CD14-positive monocyte (primary cell): ENCODE results near the gene GSE1. TPM values are rescaled to one million over a fixed set of nuclear protein-coding genes. Genes with fewer than 3 reads are reported as not detected.

Experiments used
- DNase-seq, 3 donors: peaks; one replicate each; pipeline ENCODE4 v3.0.0-alpha.2; 2011 to 2022
- H2AFZ ChIP-seq: 2 replicates; pipeline ENCODE4 v1.6.0; 2012; ENCODE audit warnings: mild to moderate bottlenecking, low read depth, low read length, inconsistent platforms; ENCODE audit not compliant: insufficient read depth, poor library complexity, severe bottlenecking
- H3K27ac ChIP-seq, 2 donors: 1 replicate in 1 of 2; 2 replicates in 1 of 2; pipeline ENCODE4 v1.5.1; 2012 to 2013; ENCODE audit warnings: low read length in 2 of 2, control low read depth in 1 of 2, inconsistent platforms in 1 of 2, low read depth in 1 of 2, mild to moderate bottlenecking in 1 of 2
- H3K27me3 ChIP-seq, 2 donors: one replicate each; pipeline versions ENCODE4 v1.6.0 to v1.6.1; 2011 to 2013; ENCODE audit warnings: low read length in 2 of 2; ENCODE audit not compliant: control insufficient read depth in 2 of 2, insufficient read depth in 2 of 2
- H3K36me3 ChIP-seq, 2 donors: replicated peaks in 1 of 2; 1 replicate in 1 of 2; 2 replicates in 1 of 2; pipeline versions ENCODE4 v1.5.1 to v1.6.1; 2012 to 2013; ENCODE audit warnings: low read length in 2 of 2, control low read depth in 1 of 2, inconsistent platforms in 1 of 2, mild to moderate bottlenecking in 1 of 2; ENCODE audit not compliant: insufficient read depth in 2 of 2, control insufficient read depth in 1 of 2
- H3K4me1 ChIP-seq, 2 donors: 1 replicate in 1 of 2; 2 replicates in 1 of 2; pipeline versions ENCODE4 v1.5.1 to v1.6.1; 2012 to 2013; ENCODE audit warnings: low read length in 2 of 2, control low read depth in 1 of 2, inconsistent platforms in 1 of 2, mild to moderate bottlenecking in 1 of 2, moderate library complexity in 1 of 2; ENCODE audit not compliant: insufficient read depth in 2 of 2, control insufficient read depth in 1 of 2
- H3K4me2 ChIP-seq: replicated peaks from 2 replicates; pipeline ENCODE3; 2012; ENCODE audit warnings: low read length, moderate library complexity, mild to moderate bottlenecking; ENCODE audit not compliant: poor library complexity, severe bottlenecking; ENCODE audit errors: extremely low read depth
- H3K4me3 ChIP-seq, 3 experiments: fragments of 200-600 bp in 1 of 3; sonication (generic) in 1 of 3; replicated peaks in 1 of 3; 1 replicate in 2 of 3; 2 replicates in 1 of 3; pipeline ENCODE4 v1.5.1; 2011 to 2013; ENCODE audit warnings: low read length in 3 of 3, mild to moderate bottlenecking in 3 of 3, control low read depth in 2 of 3, low read depth in 2 of 3, inconsistent platforms in 1 of 3, moderate library complexity in 1 of 3
- H3K79me2 ChIP-seq: 2 replicates; pipeline ENCODE4 v1.6.0; 2012; ENCODE audit warnings: mild to moderate bottlenecking, control low read depth, inconsistent platforms, low read length, moderate library complexity; ENCODE audit not compliant: insufficient read depth
- H3K9ac ChIP-seq: 2 replicates; pipeline ENCODE4 v1.6.0; 2017; ENCODE audit warnings: low read length, mild to moderate bottlenecking; ENCODE audit not compliant: insufficient read depth, poor library complexity, severe bottlenecking
- H3K9me3 ChIP-seq, 2 donors: replicated peaks in 1 of 2; 1 replicate in 1 of 2; 2 replicates in 1 of 2; pipeline versions ENCODE4 v1.5.1 to v1.6.1; 2012 to 2013; ENCODE audit warnings: low read length in 2 of 2, control low read depth in 1 of 2; ENCODE audit not compliant: control insufficient read depth in 1 of 2, insufficient read depth in 1 of 2
- H4K20me1 ChIP-seq: 2 replicates; pipeline ENCODE4 v1.6.0; 2012; ENCODE audit warnings: mild to moderate bottlenecking, low read length, control low read depth, moderate library complexity; ENCODE audit not compliant: insufficient read depth
- H3K27ac Mint-ChIP-seq, 7 donors: one replicate each; pipeline ENCODE4 v1.8.0; 2020; ENCODE audit warnings: mild to moderate bottlenecking in 7 of 7, mixed read lengths in 7 of 7, moderate library complexity in 6 of 7, inconsistent platforms in 2 of 7
- H3K27me3 Mint-ChIP-seq, 3 donors: one replicate each; pipeline ENCODE4 v1.8.0; 2021 to 2022; ENCODE audit warnings: low read depth in 3 of 3, mild to moderate bottlenecking in 3 of 3, mixed read lengths in 3 of 3, moderate library complexity in 3 of 3, inconsistent platforms in 1 of 3
- H3K36me3 Mint-ChIP-seq, 2 donors: one replicate each; pipeline ENCODE4 v1.8.0; 2020; ENCODE audit warnings: mixed read lengths in 2 of 2, inconsistent platforms in 1 of 2, mild to moderate bottlenecking in 1 of 2
- H3K4me1 Mint-ChIP-seq: one replicate; pipeline ENCODE4 v1.8.0; 2020; ENCODE audit warnings: mild to moderate bottlenecking, mixed read lengths
- H3K4me3 Mint-ChIP-seq, 2 donors: one replicate each; pipeline ENCODE4 v1.8.0; 2020; ENCODE audit warnings: mild to moderate bottlenecking in 2 of 2, mixed read lengths in 2 of 2, moderate library complexity in 1 of 2
- H3K9me3 Mint-ChIP-seq, 7 donors: one replicate each; pipeline ENCODE4 v1.8.0; 2020 to 2022; ENCODE audit warnings: mixed read lengths in 7 of 7, mild to moderate bottlenecking in 6 of 7, moderate library complexity in 6 of 7, inconsistent platforms in 2 of 7
- CTCF ChIP-seq: fragments of 200-600 bp; IDR thresholded peaks from one replicate; pipeline ENCODE4 v1.8.0; 2022; ENCODE audit warnings: antibody characterized with exemption, mild to moderate bottlenecking
- WGBS: methylation state at CpG from one replicate; pipeline ENCODE4 v1.1.5; 2013; ENCODE audit warnings: missing lambda C conversion rate; ENCODE audit not compliant: insufficient coverage; 5-methylcytosine and 5-hydroxymethylcytosine counted together
- intact Hi-C, 2 donors: fragments of 100-400 bp; cut with micrococcal nuclease; formaldehyde crosslinking; loops; one replicate each; pipeline versions ENCODE4 v1.15.0 to v1.15.1; 2023
- polyA plus RNA-seq, 3 donors: library from polyadenylated mRNA; depleted of rRNA in 1 of 3; unstranded in 2 of 3; stranded (reverse) in 1 of 3; fragments of 300-500 nt in 2 of 3; fragments of >200 nt in 1 of 3; fragmentation: Illumina TruSeq in 2 of 3; gene quantifications; 1 replicate in 2 of 3; 2 replicates in 1 of 3; pipeline ENCODE4 v1.2.3, GENCODE V29; 2012 to 2021

The GSE1 gene
- polyA plus RNA-seq, 3 donors, result 0.67 to 38.9 (median 0.86) TPM

GRCh38 chr16:85681255-85681654 is 68.1 kb downstream of the GSE1 start:
- Mint-ChIP-seq H3K27me3 (peaks cover 0 to 1% (median 0%) of the 10 kb centered on the region in 3 donors), H3K36me3 (peaks cover 23 to 64% of the 10 kb centered on the region in 2 donors), H3K4me1 (no peaks in the 10 kb centered on the region), H3K27ac (peak overlapping the region in 1 of 7 donors; percentile 3), H3K4me3 (no peak overlapping the region), H3K9me3 (no peaks in the 10 kb centered on the region)
- Histone ChIP-seq H3K36me3 (peaks cover 6 to 43% of the 10 kb centered on the region in 2 donors), H3K9ac (no peak overlapping the region), H3K9me3 (no peaks in the 10 kb centered on the region), H2AFZ (no peak overlapping the region), H4K20me1 (no peaks in the 10 kb centered on the region), H3K4me3 (no peak overlapping the region), H3K4me1 (no peaks in the 10 kb centered on the region), H3K27me3 (no peaks in the 10 kb centered on the region), H3K27ac (no peak overlapping the region), H3K79me2 (peaks cover 5% of the 10 kb centered on the region), H3K4me2 (no peak overlapping the region)
- no peak for DNase-seq
- 92% methylated on average over 6 of the region's 8 CpGs for WGBS
- intact Hi-C loops, result no loop called here
- no peak for TF ChIP-seq CTCF

- H3K27me3 Mint-ChIP-seq, result peaks cover 0 to 3% (median 0%) of the 10 kb centered on the region in 3 donors
- TF ChIP-seq CTCF, result no peak
- 95% methylated on average over 9 of the region's 9 CpGs for WGBS
These were observed 69.4 kb downstream of the GSE1 start for GRCh38 chr16:85682516-85682915.

More at GRCh38 chr16:85682516-85682915, 69.4 kb downstream of the GSE1 start:
- H3K27ac Mint-ChIP-seq, result no peak overlapping the region
- Histone ChIP-seq H3K27ac (no peak overlapping the region), H2AFZ (no peak overlapping the region), H3K9me3 (no peaks in the 10 kb centered on the region), H3K4me2 (no peak overlapping the region), H4K20me1 (no peaks in the 10 kb centered on the region), H3K79me2 (peaks cover 18% of the 10 kb centered on the region), H3K36me3 (peaks cover 6 to 31% of the 10 kb centered on the region in 2 donors), H3K4me3 (no peak overlapping the region), H3K9ac (no peak overlapping the region), H3K27me3 (no peaks in the 10 kb centered on the region), H3K4me1 (peaks cover 0 to 5% of the 10 kb centered on the region in 2 donors)
- no peak for DNase-seq
- intact Hi-C loops, result no loop called here
- no peaks in the 10 kb centered on the region for H3K9me3 Mint-ChIP-seq
- peaks cover 10% of the 10 kb centered on the region for H3K4me1 Mint-ChIP-seq
- H3K36me3 Mint-ChIP-seq, result peaks cover 20 to 54% of the 10 kb centered on the region in 2 donors
- H3K4me3 Mint-ChIP-seq, result no peak overlapping the region
